PC-9 (cell line): ENCODE data around the gene ARHGAP26. TPM values are rescaled to one million over a fixed set of nuclear protein-coding genes. Genes with fewer than 3 reads are reported as not detected.

Experiments
- BruUV-seq: library from RNA; stranded (reverse); fragments of 400-500 nt; replicated peaks from 2 replicates; lab custom pipeline; 2021; lab: Mats Ljungman, UMichigan
- CTCF ChIA-PET: fragments of 300-600 bp; sonication (Branson Sonifier 250); formaldehyde crosslinking; loops from one replicate; lab custom pipeline; 2022; ENCODE audit warnings: antibody characterized with exemption; lab: Charles Lee
- POLR2A ChIA-PET: fragments of 300-600 bp; sonication (Branson Sonifier 250); formaldehyde crosslinking; loops from one replicate; lab custom pipeline; 2022; ENCODE audit warnings: antibody characterized with exemption; ENCODE audit not compliant: unreplicated experiment; lab: Charles Lee
- DNase-seq, 2 experiments: peaks; one replicate each; pipeline versions ENCODE4 v3.0.0 to v3.0.0-alpha.2; 2015 to 2022; ENCODE audit warnings: mixed read lengths in 1 of 2
- H2AFZ ChIP-seq: fragments of 200-600 bp; sonication (generic); 2 replicates; pipeline ENCODE4 v1.8.1; 2017; ENCODE audit warnings: antibody characterized with exemption
- H3F3A ChIP-seq: fragments of 200-600 bp; sonication (generic); 2 replicates; pipeline ENCODE4 v1.8.1; 2017; ENCODE audit warnings: antibody characterized with exemption, mild to moderate bottlenecking, low read depth; ENCODE audit not compliant: insufficient read depth
- H3K27ac ChIP-seq: fragments of 200-600 bp; sonication (generic); 2 replicates; pipeline ENCODE4 v1.6.1; 2016; ENCODE audit warnings: mixed run types
- H3K27me3 ChIP-seq: fragments of 200-600 bp; sonication (generic); 2 replicates; pipeline ENCODE4 v1.6.1; 2016; ENCODE audit warnings: low read depth, mixed run types; ENCODE audit not compliant: insufficient read depth
- H3K36me3 ChIP-seq: fragments of 200-600 bp; sonication (generic); 2 replicates; pipeline ENCODE4 v1.6.1; 2016; ENCODE audit warnings: low read depth, mixed run types
- H3K4me1 ChIP-seq: fragments of 200-600 bp; sonication (generic); replicated peaks from 2 replicates; pipeline ENCODE4 v1.6.1; 2016; ENCODE audit warnings: mixed run types; ENCODE audit not compliant: insufficient read depth
- H3K4me2 ChIP-seq: fragments of 200-600 bp; sonication (generic); 2 replicates; pipeline ENCODE4 v1.6.1; 2017; ENCODE audit warnings: mixed run types
- H3K4me3 ChIP-seq: fragments of 200-600 bp; sonication (generic); 2 replicates; pipeline ENCODE4 v1.6.1; 2016; ENCODE audit warnings: mixed run types
- H3K79me2 ChIP-seq: fragments of 200-600 bp; sonication (generic); 2 replicates; pipeline ENCODE4 v1.6.1; 2017; ENCODE audit warnings: low read depth, mixed run types
- H3K9me2 ChIP-seq: fragments of 200-600 bp; sonication (generic); 2 replicates; pipeline ENCODE4 v1.8.1; 2017; ENCODE audit warnings: mild to moderate bottlenecking; ENCODE audit not compliant: insufficient read depth
- H3K9me3 ChIP-seq: fragments of 200-600 bp; sonication (generic); 2 replicates; pipeline ENCODE4 v1.8.1; 2016; ENCODE audit warnings: low read depth; ENCODE audit not compliant: insufficient read depth
- H4K20me1 ChIP-seq: fragments of 200-600 bp; sonication (generic); 2 replicates; pipeline ENCODE4 v1.8.1; 2017; ENCODE audit not compliant: insufficient read depth
- CTCF ChIP-seq: fragments of 200-600 bp; sonication (generic); conservative IDR thresholded peaks from 2 replicates; pipeline ENCODE4 v1.6.1; 2017; ENCODE audit warnings: mixed run types, antibody characterized with exemption, mild to moderate bottlenecking, moderate library complexity
- EZH2 ChIP-seq: fragments of 200-600 bp; sonication (generic); IDR thresholded peaks from 2 replicates; pipeline ENCODE4 v1.8.0; 2017; ENCODE audit warnings: antibody characterized with exemption, low read depth
- intact Hi-C: fragments of 100-400 bp; cut with micrococcal nuclease; formaldehyde crosslinking; loops from one replicate; pipeline ENCODE4 v1.10.0; 2022; ENCODE audit not compliant: unreplicated experiment
- total RNA-seq: library from RNA; stranded (reverse); gene quantifications from 2 replicates; pipeline ENCODE4 v1.2.3, GENCODE V29; 2021

Gene ARHGAP26
- total RNA-seq, 1 experiment from 2014 or later = 29.7 TPM

DNA sequence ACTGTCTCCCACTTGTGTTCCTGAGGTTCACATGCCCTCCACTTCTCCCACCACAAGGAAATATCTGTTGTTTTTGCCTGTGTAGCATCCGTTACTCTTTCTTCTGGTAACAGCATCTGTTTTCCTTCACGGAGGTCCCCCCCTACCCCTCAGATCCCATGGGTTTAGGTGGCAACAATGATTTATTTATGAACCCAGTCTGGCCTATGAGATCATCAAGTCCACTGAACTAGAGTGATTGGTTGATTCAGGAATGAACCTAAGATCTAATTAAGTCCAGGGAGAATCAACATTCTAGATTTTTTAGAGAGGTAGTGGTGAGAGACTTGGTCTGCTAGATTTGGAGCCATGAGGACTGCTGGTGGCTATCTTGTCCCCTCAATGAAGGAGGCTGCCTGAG, 466.5 kb downstream of the ARHGAP26 start:
- Histone ChIP-seq H2AFZ (no peak overlapping the region), H3K79me2 (no peaks in the 10 kb centered on the region), H4K20me1 (no peaks in the 10 kb centered on the region), H3K27ac (no peak overlapping the region), H3K36me3 (no peaks in the 10 kb centered on the region), H3K4me1 (peaks cover 5% of the 10 kb centered on the region), H3K4me3 (no peak overlapping the region), H3F3A (no peaks in the 10 kb centered on the region), H3K9me2 (no peaks in the 10 kb centered on the region), H3K27me3 (no peaks in the 10 kb centered on the region), H3K9me3 (no peaks in the 10 kb centered on the region; the same call in 1 of the 2 replicates), H3K4me2 (no peak overlapping the region)
- TF ChIP-seq CTCF (no peak), EZH2 (no peak)
- BruUV-seq = no TSS peak
- DNase-seq = no peak
- CTCF ChIA-PET = no interaction called here
- intact Hi-C loops = no loop called here
- POLR2A ChIA-PET = no interaction called here

GRCh38 chr5:143237664-143238063, 467.5 kb downstream of the ARHGAP26 start:
- no peak for DNase-seq
- Histone ChIP-seq H3K27me3 (no peaks in the 10 kb centered on the region), H3K36me3 (no peaks in the 10 kb centered on the region), H4K20me1 (no peaks in the 10 kb centered on the region), H3F3A (no peaks in the 10 kb centered on the region; the same call in 1 of the 2 replicates), H2AFZ (no peak overlapping the region), H3K9me2 (no peaks in the 10 kb centered on the region), H3K9me3 (no peaks in the 10 kb centered on the region; the same call in 1 of the 2 replicates), H3K4me2 (no peak overlapping the region), H3K4me3 (no peak overlapping the region), H3K4me1 (peaks cover 15% of the 10 kb centered on the region), H3K79me2 (no peaks in the 10 kb centered on the region), H3K27ac (no peak overlapping the region)
- CTCF ChIA-PET = no interaction called here
- TF ChIP-seq EZH2 = no peak
- TF ChIP-seq CTCF = no peak
- intact Hi-C loops = no loop called here
- BruUV-seq = no TSS peak
- POLR2A ChIA-PET = no interaction called here

- no peak for DNase-seq
- H3K36me3 ChIP-seq = no peaks in the 10 kb centered on the region
- intact Hi-C loops = no loop called here
- no peaks in the 10 kb centered on the region for H4K20me1 ChIP-seq
- no TSS peak for BruUV-seq
- H3K27ac ChIP-seq = no peak overlapping the region
- no peak overlapping the region for H3K4me3 ChIP-seq
- TF ChIP-seq CTCF = no peak
- TF ChIP-seq EZH2 = no peak
- no peak overlapping the region for H2AFZ ChIP-seq
- no peaks in the 10 kb centered on the region; the same call in 1 of the 2 replicates for H3K9me3 ChIP-seq
- H3K27me3 ChIP-seq = no peaks in the 10 kb centered on the region
- H3F3A ChIP-seq = peaks cover 7% of the 10 kb centered on the region
- no peaks in the 10 kb centered on the region for H3K79me2 ChIP-seq
- no peaks in the 10 kb centered on the region for H3K9me2 ChIP-seq
- no peak overlapping the region for H3K4me2 ChIP-seq
- peaks cover 25% of the 10 kb centered on the region for H3K4me1 ChIP-seq
- CTCF ChIA-PET = no interaction called here
- POLR2A ChIA-PET = no interaction called here
Observed at GRCh38 chr5:143238620-143239019, 468.4 kb downstream of the ARHGAP26 start.
